Ascending aorta (tissue), 2 donors: ENCODE results near the gene NTM. TPM values are rescaled to one million over a fixed set of nuclear protein-coding genes. Genes with fewer than 3 reads are reported as not detected.

Experiments used
- DNase-seq, 2 donors: peaks; one replicate each; pipeline ENCODE4 v3.0.0-alpha.2; 2019; ENCODE audit warnings: low spot score in 2 of 2
- H3K27ac ChIP-seq, 2 donors: fragments of 200-600 bp; sonication (generic); one replicate each; pipeline ENCODE4 v1.5.1; 2016 to 2017; ENCODE audit warnings: mild to moderate bottlenecking in 1 of 2
- H3K27me3 ChIP-seq: fragments of 200-600 bp; sonication (generic); one replicate; pipeline ENCODE4 v1.5.1; 2017
- H3K36me3 ChIP-seq, 2 donors: fragments of 200-600 bp; sonication (generic); one replicate each; pipeline ENCODE4 v1.5.1; 2016
- H3K4me1 ChIP-seq, 2 donors: fragments of 200-600 bp; sonication (generic); one replicate each; pipeline ENCODE4 v1.5.1; 2016 to 2017; ENCODE audit warnings: mild to moderate bottlenecking in 1 of 2
- H3K4me3 ChIP-seq, 2 donors: fragments of 200-600 bp; sonication (generic); one replicate each; pipeline ENCODE4 v1.5.1; 2016 to 2017; ENCODE audit warnings: mild to moderate bottlenecking in 1 of 2
- H3K9me3 ChIP-seq, 2 donors: fragments of 200-600 bp; sonication (generic); one replicate each; pipeline ENCODE4 v1.5.1; 2016
- CTCF ChIP-seq, 3 experiments: fragments of 200-600 bp in 2 of 3; fragments of 450-650 bp in 1 of 3; sonication (generic) in 2 of 3; IDR thresholded peaks; one replicate each; pipeline ENCODE4 v1.5.1; 2016 to 2019; ENCODE audit warnings: antibody characterized with exemption in 3 of 3, mild to moderate bottlenecking in 1 of 3, moderate library complexity in 1 of 3
- intact Hi-C: fragments of 100-400 bp; cut with DNase I; formaldehyde crosslinking; loops from one replicate; pipeline ENCODE4 v1.15.1; 2023
- total RNA-seq: library from RNA; depleted of rRNA; stranded (reverse); fragments of >200 nt; gene quantifications from one replicate; pipeline ENCODE4 v1.1.0, GENCODE V29; 2016

The NTM gene
- total RNA-seq, 1 donor from 2014 or later = not detected

- TF ChIP-seq CTCF (IDR thresholded peaks at IDR 0.05) = no peak
- no peaks in the 10 kb centered on the region for H3K36me3 ChIP-seq
- H3K9me3 ChIP-seq = no peaks in the 10 kb centered on the region
- H3K4me1 ChIP-seq = no peaks in the 10 kb centered on the region
- no peak overlapping the region for H3K4me3 ChIP-seq
- intact Hi-C loops = no loop called here
- H3K27ac ChIP-seq = no peak overlapping the region
- no peak for DNase-seq
- no peaks in the 10 kb centered on the region for H3K27me3 ChIP-seq
Measured at GRCh38 chr11:131350872-131351271, 19.5 kb upstream of the NTM start.

GRCh38 chr11:131351848-131352247, 18.6 kb upstream of the NTM start:
- DNase-seq = no peak
- no peaks in the 10 kb centered on the region for H3K36me3 ChIP-seq
- H3K27me3 ChIP-seq = no peaks in the 10 kb centered on the region
- intact Hi-C loops = no loop called here
- no peak for TF ChIP-seq CTCF (IDR thresholded peaks at IDR 0.05)
- no peaks in the 10 kb centered on the region for H3K4me1 ChIP-seq
- H3K27ac ChIP-seq = no peak overlapping the region
- no peak overlapping the region for H3K4me3 ChIP-seq
- no peaks in the 10 kb centered on the region for H3K9me3 ChIP-seq

GRCh38 chr11:131353766-131354165, 16.6 kb upstream of the NTM start:
- Histone ChIP-seq H3K36me3 (no peaks in the 10 kb centered on the region), H3K27me3 (no peaks in the 10 kb centered on the region), H3K4me3 (no peak overlapping the region), H3K9me3 (no peaks in the 10 kb centered on the region), H3K27ac (no peak overlapping the region), H3K4me1 (no peaks in the 10 kb centered on the region)
- no peak for DNase-seq
- TF ChIP-seq CTCF (IDR thresholded peaks at IDR 0.05) = no peak
- intact Hi-C loops = no loop called here

- DNase-seq = no peak
- no peaks in the 10 kb centered on the region for H3K9me3 ChIP-seq
- no peak for TF ChIP-seq CTCF (IDR thresholded peaks at IDR 0.05)
- H3K27me3 ChIP-seq = no peaks in the 10 kb centered on the region
- no peaks in the 10 kb centered on the region for H3K4me1 ChIP-seq
- intact Hi-C loops = no loop called here
- no peak overlapping the region for H3K27ac ChIP-seq
- no peak overlapping the region for H3K4me3 ChIP-seq
- H3K36me3 ChIP-seq = no peaks in the 10 kb centered on the region
Measured at GRCh38 chr11:131354251-131354701, 16.1 kb upstream of the NTM start.

- no peak overlapping the region for H3K27ac ChIP-seq
- no peak for DNase-seq
- no peaks in the 10 kb centered on the region for H3K4me1 ChIP-seq
- no peaks in the 10 kb centered on the region for H3K27me3 ChIP-seq
- no peak for TF ChIP-seq CTCF (IDR thresholded peaks at IDR 0.05)
- no peak overlapping the region for H3K4me3 ChIP-seq
- intact Hi-C loops = no loop called here
- H3K9me3 ChIP-seq = no peaks in the 10 kb centered on the region
- H3K36me3 ChIP-seq = no peaks in the 10 kb centered on the region
Measured at GRCh38 chr11:131356206-131356605, 14.2 kb upstream of the NTM start.

- intact Hi-C loops = no loop called here
- Histone ChIP-seq H3K36me3 (no peaks in the 10 kb centered on the region), H3K4me1 (no peaks in the 10 kb centered on the region), H3K9me3 (no peaks in the 10 kb centered on the region), H3K4me3 (no peak overlapping the region), H3K27ac (no peak overlapping the region), H3K27me3 (no peaks in the 10 kb centered on the region)
- TF ChIP-seq CTCF (IDR thresholded peaks at IDR 0.05) = no peak
- no peak for DNase-seq
Measured at GRCh38 chr11:131365329-131365930, 5.0 kb upstream of the NTM start.
